ENCODE results near the gene SERPINI2.

The SERPINI2 gene, protein sequence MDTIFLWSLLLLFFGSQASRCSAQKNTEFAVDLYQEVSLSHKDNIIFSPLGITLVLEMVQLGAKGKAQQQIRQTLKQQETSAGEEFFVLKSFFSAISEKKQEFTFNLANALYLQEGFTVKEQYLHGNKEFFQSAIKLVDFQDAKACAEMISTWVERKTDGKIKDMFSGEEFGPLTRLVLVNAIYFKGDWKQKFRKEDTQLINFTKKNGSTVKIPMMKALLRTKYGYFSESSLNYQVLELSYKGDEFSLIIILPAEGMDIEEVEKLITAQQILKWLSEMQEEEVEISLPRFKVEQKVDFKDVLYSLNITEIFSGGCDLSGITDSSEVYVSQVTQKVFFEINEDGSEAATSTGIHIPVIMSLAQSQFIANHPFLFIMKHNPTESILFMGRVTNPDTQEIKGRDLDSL

DNA sequence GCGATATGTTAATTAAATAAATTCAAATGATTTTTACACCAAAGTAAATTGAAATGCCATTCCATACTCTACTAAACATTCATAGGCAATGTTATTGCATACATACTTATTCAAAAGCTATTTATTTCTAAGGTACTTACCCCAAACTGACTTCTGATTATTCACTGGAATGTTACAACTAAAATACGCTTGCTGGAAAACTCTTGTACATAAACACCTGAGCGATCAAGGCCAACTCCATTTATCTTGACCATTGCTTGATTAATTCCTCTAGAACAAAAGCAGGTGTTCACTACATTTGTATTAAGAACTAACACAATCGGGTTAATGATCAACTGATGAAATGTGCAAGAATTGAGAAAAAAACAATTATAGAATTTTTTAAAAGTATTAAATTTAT lies at the start of gene SERPINI2:
TSS of gene SERPINI2 (minus strand) at position 180 of the 400 bp plus-strand sequence. CDS start 2,208 bp downstream, outside the sequence.
- Histone ChIP-seq H2AFZ (ENCODE audit: low read depth, low read length, severe bottlenecking) (no peak within 1 kb of the TSS), H3K9me3 (ENCODE audit: insufficient read depth, low read length) (no peaks in the 10 kb centered on the region), H4K20me1 (ENCODE audit: low read depth, low read length) (no peaks in the 10 kb centered on the region), H3K79me2 (ENCODE audit: insufficient read depth, low read length) (no peaks in the 10 kb centered on the region), H3K4me2 (ENCODE audit: low read depth, low read length, poor library complexity, severe bottlenecking) (no peak within 1 kb of the TSS), H3K4me3 (ENCODE audit: insufficient read depth, low read length, poor library complexity, severe bottlenecking) (no peak within 1 kb of the TSS), H3K9ac (ENCODE audit: low read length) (no peak within 1 kb of the TSS), H3K36me3 (ENCODE audit: low read length) (no peaks in the 10 kb centered on the region), H3K27ac (ENCODE audit: low read depth, low read length) (no peak within 1 kb of the TSS), H3K27me3 (ENCODE audit: low read length) (no peaks in the 10 kb centered on the region), H3K9me2 (replicated peaks; ENCODE audit: insufficient read depth, low read length) (no peaks in the 10 kb centered on the region), H3F3A (ENCODE audit: insufficient read depth) (no peaks in the 10 kb centered on the region)
- TF ChIP-seq EZH2phosphoT487 (conservative IDR thresholded peaks at IDR 0.05; ENCODE audit: low read length): no peak
- TF ChIP-seq, protein P1, sequence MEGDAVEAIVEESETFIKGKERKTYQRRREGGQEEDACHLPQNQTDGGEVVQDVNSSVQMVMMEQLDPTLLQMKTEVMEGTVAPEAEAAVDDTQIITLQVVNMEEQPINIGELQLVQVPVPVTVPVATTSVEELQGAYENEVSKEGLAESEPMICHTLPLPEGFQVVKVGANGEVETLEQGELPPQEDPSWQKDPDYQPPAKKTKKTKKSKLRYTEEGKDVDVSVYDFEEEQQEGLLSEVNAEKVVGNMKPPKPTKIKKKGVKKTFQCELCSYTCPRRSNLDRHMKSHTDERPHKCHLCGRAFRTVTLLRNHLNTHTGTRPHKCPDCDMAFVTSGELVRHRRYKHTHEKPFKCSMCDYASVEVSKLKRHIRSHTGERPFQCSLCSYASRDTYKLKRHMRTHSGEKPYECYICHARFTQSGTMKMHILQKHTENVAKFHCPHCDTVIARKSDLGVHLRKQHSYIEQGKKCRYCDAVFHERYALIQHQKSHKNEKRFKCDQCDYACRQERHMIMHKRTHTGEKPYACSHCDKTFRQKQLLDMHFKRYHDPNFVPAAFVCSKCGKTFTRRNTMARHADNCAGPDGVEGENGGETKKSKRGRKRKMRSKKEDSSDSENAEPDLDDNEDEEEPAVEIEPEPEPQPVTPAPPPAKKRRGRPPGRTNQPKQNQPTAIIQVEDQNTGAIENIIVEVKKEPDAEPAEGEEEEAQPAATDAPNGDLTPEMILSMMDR (IDR thresholded peaks at IDR 0.05; ENCODE audit: insufficient read depth, low read length, poor library complexity, severe bottlenecking): no peak

DNA sequence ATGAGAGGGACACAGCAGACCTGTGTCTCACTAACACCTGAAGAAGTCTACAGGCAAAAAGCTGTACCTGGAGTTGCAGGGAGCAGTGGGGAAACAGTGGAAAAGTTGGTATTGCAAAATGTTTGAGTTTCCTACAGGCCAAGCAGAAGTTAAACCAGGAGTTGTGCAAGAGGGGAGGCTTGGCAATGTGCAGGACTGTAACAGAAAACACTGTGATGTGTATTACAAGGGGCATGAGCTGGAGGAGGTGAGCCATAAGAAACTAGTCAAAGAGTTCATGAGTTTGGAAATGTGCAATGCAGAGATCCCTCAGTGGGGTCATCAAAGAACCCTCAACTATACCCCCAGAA lies 47.1 kb upstream of the SERPINI2 start:
- H3K4me2 ChIP-seq (ENCODE audit: low read depth, low read length, poor library complexity, severe bottlenecking): no peak overlapping the region
- H3K27me3 ChIP-seq (ENCODE audit: low read length): no peaks in the 10 kb centered on the region
- TF ChIP-seq EZH2phosphoT487 (conservative IDR thresholded peaks at IDR 0.05; ENCODE audit: low read length): no peak
- TF ChIP-seq, protein P1 (IDR thresholded peaks at IDR 0.05; ENCODE audit: insufficient read depth, low read length, poor library complexity, severe bottlenecking): no peak
- H3K9me2 ChIP-seq (replicated peaks; ENCODE audit: insufficient read depth, low read length): no peaks in the 10 kb centered on the region
- no peak overlapping the region for H3K4me3 ChIP-seq (ENCODE audit: insufficient read depth, low read length, poor library complexity, severe bottlenecking)
- no peaks in the 10 kb centered on the region for H3K36me3 ChIP-seq (ENCODE audit: low read length)
- H4K20me1 ChIP-seq (ENCODE audit: low read depth, low read length): no peaks in the 10 kb centered on the region
- no peaks in the 10 kb centered on the region for H3F3A ChIP-seq (ENCODE audit: insufficient read depth)
- H2AFZ ChIP-seq (ENCODE audit: low read depth, low read length, severe bottlenecking): no peak overlapping the region
- H3K9ac ChIP-seq (ENCODE audit: low read length): no peak overlapping the region
- no peaks in the 10 kb centered on the region for H3K9me3 ChIP-seq (ENCODE audit: insufficient read depth, low read length)
- no peak overlapping the region for H3K27ac ChIP-seq (ENCODE audit: low read depth, low read length)
- no peaks in the 10 kb centered on the region for H3K79me2 ChIP-seq (ENCODE audit: insufficient read depth, low read length)

DNA sequence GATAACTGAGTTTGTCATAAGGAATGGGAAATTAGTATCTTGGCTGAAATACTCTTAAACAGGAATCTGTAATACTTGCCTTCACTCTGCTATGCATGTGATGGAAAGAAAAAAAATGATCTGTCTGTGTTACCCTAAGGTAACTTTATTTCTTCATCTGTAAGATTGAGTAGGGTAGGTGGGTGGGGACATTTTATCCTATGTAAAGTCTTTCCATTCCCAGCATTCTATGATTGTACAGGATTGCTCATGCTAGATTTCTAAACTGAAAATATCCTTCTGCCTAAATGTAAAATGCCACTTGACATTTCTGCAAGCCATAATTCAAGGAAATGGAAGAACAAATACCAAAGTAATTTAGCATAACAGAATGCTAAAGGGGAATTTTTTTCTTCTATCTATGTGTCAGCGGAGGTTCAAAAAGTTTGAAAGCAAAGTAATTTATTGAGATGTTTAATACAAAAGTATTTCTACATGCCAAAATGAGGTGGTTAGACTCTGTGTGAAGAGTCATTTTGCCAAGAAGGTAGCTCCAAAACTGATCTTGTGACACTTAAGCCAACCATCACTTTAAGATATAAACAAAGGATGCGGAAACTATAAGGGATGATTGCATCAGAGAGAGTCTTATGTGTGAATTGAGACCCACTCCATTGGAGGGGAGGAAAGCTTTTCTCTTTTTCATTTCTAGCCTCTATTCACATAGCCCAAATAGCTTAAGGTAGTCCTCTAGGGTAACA lies 46.6 kb upstream of the SERPINI2 start:
- Histone ChIP-seq H2AFZ (ENCODE audit: low read depth, low read length, severe bottlenecking) (no peak overlapping the region), H3K9me2 (replicated peaks; ENCODE audit: insufficient read depth, low read length) (no peaks in the 10 kb centered on the region), H3K79me2 (ENCODE audit: insufficient read depth, low read length) (no peaks in the 10 kb centered on the region), H3K9ac (ENCODE audit: low read length) (no peak overlapping the region), H3F3A (ENCODE audit: insufficient read depth) (no peaks in the 10 kb centered on the region), H3K36me3 (ENCODE audit: low read length) (no peaks in the 10 kb centered on the region), H3K4me3 (ENCODE audit: insufficient read depth, low read length, poor library complexity, severe bottlenecking) (no peak overlapping the region), H3K27me3 (ENCODE audit: low read length) (no peaks in the 10 kb centered on the region), H4K20me1 (ENCODE audit: low read depth, low read length) (no peaks in the 10 kb centered on the region), H3K9me3 (ENCODE audit: insufficient read depth, low read length) (no peaks in the 10 kb centered on the region), H3K4me2 (ENCODE audit: low read depth, low read length, poor library complexity, severe bottlenecking) (no peak overlapping the region), H3K27ac (ENCODE audit: low read depth, low read length) (no peak overlapping the region)
- TF ChIP-seq EZH2phosphoT487 (conservative IDR thresholded peaks at IDR 0.05; ENCODE audit: low read length): no peak
- TF ChIP-seq, protein P1 (IDR thresholded peaks at IDR 0.05; ENCODE audit: insufficient read depth, low read length, poor library complexity, severe bottlenecking): no peak
